ENCODE measurements around the gene NACA2.
"Not testable (repeated sequence)": the region's sequence is repeated elsewhere in the genome, so short reads cannot be mapped to it uniquely, and the experiment has no call there.

Gene NACA2

DNA sequence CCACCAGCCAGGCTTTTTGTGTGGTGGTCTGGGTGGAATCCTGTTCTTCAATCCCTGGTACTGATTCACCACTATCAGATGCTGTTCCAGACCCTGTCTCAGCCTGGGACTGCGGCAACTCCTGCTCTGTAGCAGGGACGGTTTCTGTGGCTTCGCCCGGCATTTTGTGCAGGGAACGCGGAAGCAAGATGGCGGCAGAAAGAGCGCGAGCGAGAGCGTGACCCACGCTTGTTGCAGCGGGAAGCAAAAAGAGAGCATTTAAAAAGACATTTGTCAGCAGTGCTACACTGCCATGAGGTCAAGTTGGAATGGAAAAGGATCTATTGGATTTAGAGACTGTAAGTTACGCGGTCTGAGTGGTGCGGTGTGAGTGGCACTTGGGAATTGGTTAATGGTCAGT is at the start of gene NACA2:
TSS of gene NACA2 (minus strand) at position 202 of the 400 bp plus-strand sequence. CDS start at position 163, 39 bp downstream.
- DNase-seq: no peak

DNA sequence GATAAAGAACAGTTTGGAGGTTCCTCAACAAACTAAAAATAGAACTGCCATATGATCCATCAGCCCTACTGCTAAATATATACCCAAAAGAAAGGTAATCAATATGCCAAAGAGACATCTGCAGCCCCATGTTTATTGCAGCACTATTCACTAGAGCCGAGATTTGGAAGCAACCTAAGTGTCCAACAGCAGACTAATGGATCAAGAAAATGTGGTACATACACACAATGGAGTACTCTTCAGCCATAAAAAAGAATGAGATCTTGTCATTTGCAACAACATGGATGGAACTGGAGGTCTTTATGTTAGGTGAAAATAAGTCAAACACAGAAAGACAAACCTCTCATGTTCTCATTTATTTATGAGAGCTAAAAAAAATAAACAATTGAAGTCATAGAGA is 48.8 kb upstream of the NACA2 start:
- DNase-seq: no peak

DNA sequence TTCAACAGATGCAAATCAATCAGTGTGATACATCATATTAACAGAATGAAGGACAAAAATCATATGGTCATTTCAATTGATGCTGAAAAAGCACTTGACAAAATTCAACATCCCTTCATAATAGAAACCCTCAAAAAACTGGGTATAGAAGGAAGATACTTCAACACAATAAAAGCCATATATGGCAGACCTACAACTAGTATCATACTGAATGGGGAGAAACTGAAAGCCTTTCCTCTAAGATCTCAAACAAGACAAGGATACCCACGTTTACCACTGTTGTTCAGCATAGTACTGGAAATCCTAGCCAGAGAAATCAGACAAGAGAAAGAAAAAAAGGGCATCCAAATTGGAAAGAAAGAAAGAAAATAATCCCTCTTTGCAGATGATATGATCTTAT is 47.1 kb upstream of the NACA2 start:
- no peak for DNase-seq

DNA sequence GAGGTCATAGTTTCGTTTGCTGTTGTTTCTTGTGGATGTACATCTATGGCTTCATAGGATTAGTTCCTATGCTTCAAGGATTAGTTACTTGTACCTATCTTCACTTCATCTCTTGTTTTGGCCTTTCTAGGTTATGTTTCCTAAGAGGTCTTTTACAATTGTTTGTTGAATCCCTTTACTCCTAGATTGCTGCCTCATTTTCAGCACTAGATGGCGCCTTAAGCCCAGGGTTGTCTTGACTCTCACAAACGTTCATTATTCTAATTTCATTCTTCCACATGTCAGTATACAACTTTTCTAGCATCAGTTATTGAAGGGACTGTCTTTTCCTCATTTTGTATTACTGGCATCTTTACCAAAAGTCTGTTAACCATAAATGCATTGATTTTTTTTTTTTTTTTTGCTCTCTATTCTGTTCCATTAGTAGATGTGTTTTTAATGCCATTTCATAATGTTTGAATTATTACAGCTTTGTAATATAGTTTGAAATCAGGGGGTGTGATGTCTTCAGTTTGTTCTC is 45.0 kb upstream of the NACA2 start:
- DNase-seq: peak in 1 of 2 donors; percentile 63

DNA sequence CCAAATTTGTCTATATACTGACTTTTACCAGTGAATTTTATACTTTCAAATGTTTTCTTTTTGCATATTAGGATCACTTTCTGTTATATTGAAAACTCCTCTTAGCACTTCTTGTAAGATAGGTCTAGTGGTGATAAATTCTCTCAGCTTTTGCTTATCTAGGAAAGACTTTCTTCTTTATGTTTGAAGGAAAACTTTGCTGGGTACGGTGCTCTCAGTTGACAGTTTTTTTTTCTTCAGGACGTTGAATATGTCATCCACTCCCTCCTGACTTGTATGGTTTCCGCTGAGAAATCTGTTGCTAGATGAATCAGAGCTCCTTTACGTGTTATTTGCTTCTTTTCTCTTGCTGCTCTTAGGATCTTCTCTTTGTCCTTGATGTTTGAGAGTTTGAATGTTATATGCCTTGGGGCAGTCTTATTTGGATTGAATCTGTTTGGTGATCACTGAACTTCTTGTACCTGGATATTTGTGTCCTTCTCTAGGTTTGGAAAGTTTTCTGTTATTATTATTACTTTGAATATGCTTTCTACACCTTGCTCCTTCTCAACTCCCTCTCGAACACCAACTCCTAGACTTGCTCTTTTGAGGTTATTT is 44.0 kb upstream of the NACA2 start:
- no peak for DNase-seq

DNA sequence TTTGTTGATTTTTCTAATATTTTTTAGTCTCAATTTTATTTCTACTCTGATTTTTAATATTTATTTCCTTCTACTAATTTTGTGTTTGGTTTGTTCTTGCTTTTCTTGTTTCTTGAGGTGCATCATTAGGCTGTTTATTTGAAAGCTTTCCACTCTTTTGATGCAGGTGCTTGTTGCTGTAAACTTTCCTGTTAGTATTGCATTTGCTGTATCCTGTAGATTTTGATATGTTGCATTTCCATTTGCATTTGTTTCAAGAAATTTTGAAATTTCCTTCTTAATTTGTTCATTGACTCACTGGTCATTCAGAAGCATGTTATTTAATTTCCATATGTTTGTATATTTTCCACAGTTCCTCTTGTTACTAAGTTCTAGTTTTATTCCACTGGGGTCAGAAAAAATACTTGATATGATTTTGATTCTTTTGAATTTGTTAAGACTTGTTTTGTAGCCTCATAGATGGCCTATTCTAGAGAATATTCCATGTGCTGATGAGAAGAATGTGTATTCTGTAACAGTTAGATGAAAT is 43.1 kb upstream of the NACA2 start:
- no peak for DNase-seq

DNA sequence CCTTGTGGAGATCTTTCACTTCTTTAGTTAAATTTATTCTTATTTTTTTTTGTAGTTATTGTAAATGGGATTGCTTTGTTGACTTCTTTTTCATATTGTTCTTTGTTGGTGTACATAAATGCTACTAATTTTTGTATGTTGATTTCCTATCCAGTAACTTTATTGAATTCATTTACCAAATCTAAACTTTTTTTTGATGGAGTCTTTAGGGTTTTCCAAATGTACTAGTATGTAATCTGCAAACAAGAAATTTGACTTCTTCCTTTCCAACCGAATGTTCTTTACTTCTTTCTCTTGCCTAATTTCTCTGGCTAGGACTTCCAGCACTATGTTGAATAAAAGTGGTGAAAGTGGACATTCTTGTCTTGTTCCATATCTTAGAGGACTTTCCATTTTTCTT is 41.8 kb upstream of the NACA2 start:
- DNase-seq: no peak

DNA sequence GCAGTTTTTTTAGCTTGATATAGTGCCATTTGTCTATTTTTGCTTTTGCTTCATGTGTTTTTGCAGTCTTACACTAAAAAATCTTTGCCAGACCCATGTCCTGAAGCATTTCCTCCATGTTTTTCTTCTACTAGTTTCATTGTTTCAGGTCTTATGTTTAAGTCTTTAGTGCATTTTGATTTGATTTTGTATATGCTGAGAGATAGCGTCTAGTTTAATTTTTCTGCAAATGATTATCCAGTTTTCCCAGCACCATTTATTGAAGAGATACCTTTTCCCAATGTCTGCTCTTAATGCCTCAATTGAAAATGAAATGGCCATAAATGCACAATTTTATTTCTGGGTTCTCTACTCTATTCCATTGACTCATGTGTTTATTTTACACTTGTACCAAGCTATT is 40.8 kb upstream of the NACA2 start:
- no peak for DNase-seq

DNA sequence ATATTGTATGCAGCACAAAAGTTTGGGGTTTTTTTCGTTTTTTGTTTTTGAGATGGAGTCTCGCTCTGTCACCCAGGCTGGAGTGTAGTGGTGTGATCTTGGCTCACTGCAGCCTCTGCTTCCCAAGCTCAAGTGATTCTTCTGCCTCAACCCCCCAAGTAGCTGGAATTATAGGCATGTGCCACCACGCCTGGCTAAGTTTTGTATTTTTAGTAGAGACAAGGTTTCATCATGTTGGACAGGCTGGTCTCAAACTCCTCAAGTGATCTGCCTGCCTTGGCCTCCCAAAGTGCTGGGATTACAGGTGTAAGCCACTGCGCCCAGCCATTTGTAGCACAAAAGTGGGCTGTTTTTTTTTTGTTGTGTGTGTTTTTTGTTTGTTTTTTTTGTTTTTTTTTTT is 37.1 kb upstream of the NACA2 start:
- DNase-seq: not testable (repeated sequence)

DNA sequence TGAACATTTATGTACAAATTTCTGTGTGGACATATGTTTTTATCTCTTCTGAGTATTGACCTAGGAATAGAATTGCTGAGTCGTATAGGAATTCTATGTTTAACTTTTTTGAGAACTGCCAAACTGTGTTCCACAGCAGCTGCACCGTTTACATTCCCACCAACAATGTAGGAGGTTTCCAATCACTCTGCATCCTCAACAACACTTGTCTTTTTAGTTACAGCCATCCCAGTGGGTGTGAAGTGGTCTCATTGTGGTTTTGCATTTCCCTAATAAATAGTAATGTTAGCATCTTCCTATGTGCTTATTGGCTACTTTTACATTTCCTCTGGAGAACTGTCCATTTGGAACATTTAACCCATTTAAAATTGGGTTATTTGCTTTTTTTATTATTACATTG is 36.6 kb upstream of the NACA2 start:
- no peak for DNase-seq

DNA sequence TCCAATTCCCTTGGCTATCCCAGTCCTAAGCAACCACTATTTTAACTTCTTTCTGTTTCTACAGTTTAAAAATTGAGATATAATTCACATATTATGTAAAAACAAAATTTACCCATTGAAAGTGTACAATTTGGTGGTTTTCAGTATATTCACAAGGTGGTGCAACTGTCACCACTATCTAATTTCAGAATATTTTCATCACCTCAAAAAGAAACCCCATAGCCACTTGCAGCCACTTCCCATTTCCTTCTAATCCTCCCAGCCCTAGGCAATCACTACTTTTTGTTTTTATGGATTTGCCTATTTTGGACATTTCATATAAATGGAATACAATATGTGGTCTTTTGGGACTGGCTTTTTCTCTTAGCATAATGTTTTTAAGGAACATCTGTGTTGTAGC is 36.1 kb upstream of the NACA2 start:
- DNase-seq: no peak

DNA sequence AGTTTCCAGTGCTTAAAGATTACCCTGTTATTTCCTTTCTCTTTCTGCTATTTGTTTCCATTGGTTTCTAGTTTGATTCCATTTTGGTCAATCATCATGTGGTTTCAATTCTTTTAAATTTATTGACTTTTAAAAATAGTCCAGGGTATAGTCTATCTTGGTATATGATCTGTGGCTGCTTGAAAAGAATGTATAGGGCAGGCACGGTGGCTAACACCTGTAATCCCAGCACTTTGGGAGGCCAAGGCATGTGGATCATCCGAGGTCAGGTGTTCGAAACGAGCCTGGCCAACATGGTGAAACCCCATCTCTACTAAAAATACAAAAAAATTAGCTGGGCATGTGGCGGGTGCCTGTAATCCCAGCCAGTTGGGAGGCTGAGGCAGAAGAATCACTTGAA is 34.5 kb upstream of the NACA2 start:
- no peak for DNase-seq

DNA sequence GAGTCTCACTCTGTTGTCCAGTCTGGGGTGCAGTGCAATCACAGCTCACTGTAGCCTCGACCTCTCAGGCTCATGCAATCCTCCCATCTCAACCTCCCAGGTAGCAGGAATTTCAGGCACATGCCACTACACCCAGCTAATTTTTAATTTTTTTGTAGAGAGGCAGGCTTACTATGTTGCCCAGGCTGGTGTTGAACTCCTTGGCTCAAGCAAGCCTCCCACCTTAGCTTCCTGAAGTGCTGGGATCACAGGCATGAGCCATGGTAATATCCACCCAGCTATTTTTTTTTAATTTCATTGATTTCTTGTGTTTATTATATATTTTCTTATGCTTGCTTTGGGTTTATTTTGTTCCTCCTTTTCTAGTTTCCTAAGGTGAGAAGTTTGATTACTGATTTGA is 33.9 kb upstream of the NACA2 start:
- no peak for DNase-seq

DNA sequence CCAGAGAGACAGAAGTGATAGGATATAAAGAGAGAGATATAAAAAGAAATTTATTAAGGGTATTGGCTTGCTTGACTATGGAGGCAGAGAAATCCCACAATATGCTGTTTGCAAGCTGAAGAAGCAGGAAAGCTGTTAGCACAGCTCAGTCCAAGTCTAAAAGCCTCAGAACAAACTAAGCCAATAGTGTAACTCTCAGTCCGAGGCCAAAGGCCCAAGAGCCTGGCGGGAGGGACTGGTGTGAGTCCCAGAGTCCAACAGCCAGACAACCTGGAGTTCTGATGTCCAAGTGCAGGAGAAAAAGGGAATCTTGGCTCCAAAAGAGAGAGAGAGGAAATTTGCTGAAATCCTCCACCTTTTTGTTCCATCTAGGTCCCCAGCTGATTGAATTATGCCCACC is 30.3 kb upstream of the NACA2 start:
- DNase-seq: no peak

DNA sequence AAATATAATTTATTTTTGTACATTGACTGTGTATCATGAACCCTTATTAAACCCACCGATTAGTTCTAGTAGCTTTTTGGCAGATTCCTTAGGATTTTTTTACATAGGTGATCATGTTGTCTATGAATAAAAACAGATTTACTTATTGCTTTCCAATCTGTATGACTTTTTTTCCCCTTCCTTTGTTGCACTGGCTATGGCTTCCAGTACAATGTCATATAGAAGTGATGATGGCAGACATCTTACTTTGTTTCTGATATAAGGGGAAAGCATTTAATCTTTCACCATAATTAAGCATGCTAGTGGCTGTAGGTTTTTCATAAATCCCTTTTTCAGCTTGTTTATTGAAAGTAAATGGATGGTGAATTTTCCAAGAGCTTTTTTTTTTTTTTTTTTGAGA is 28.9 kb upstream of the NACA2 start:
- DNase-seq: no peak

DNA sequence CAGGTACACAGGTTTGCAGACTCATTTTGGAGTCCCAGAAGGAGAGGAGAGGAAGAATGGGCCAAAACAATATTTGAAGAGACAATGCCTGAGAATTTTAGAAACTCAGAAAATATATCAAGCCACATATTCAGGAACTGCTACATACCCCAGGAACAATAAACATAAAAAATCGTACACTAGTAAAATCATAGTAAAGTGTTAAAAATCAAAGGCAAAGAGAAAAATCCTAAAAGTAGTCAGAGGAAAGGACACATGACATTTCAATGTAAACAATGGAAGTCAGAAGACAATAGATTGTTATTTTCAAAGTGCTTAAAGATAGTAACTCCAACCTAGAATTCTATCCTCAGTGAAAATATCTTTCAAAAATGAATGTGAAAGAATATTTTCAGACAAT is 28.5 kb upstream of the NACA2 start:
- DNase-seq: no peak

DNA sequence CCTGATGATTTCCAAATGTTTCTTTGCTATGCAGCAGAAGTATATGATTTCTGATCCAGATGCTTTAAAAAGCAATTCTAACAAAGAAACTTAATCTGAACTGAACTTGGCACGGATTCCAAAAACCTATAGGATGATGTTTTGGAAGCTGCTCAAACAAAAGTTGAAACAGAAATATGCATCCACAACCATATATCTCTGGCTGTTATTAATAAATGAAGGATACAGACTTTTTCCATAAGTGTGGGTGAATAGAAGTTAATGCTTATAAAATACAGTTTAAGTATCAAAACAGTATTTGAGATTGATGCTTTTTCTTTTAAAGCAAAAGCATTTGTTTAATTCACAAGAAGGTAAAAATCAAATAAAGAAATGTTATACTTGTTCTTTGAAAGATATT is 27.9 kb upstream of the NACA2 start:
- no peak for DNase-seq

DNA sequence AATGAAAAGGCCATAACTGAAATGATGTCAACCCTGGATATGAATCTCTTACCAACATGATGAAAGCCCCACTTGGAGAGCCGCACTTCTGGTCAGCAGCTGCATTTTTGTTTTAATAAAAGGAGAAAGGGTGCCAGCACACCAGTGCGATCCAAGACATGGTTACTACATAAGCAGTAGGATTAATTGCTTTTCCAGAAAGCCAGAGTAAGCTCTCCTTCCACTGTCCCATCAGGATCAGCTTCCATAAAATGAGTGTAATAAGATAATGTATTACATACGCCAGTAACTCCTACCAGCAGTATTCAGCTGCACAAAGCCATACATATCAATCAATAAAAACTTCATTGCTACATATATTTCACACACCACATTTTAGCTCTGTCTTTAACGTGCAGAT is 26.3 kb upstream of the NACA2 start:
- no peak for DNase-seq

DNA sequence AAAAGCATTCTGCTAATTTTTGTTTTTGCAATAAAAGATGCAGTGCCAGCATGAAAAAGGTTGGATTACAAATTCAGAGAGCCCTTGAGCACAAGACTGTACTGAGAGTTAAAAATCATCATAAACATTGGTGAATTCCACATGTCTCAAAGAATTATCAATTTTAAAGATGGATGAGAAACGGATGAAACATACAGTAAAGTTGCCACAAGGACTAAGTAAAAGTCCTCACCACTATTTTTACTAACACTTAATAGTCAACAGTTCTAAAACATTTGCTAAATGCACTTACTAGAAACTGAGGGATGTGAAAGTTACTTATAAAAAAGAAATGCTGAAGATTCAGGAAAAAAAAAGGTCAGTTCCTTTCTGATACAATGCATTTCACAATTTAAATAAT is 25.8 kb upstream of the NACA2 start:
- no peak for DNase-seq

DNA sequence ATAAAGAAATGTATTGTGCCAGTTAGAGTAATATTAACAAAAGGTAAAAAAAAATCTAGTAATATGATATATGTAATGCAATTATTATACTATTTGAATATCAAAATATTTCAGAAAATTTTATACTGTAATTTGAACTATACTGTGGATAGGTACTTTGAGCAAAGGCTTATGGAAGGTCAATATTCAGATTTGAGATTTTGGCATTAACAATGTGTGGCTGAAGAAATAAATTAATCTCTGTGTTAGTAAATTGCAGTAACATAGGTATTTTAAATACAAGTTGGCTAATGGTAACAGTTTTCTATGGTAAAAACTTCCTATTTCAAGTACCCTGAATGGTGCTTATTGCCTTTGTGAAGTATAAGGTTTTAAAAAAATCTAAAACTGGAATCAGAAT is 23.2 kb upstream of the NACA2 start:
- DNase-seq: no peak

DNA sequence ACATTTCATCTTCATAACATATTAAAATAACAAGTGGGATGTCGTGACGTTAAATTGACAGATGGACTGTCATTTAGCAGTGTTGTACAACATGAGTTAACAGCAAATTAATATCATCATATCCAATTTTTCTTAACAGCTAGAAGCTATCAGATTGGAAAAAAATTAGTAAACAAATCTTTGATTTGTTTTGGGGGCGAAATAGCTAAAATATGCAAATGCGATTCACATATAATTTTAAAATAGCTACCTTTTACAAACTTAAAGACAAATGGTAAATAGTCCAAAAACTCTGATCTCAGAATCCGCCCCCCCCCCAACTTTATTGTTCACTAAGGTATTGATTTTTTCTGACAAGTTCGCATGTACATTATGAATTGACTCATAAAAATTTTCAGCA is 20.3 kb upstream of the NACA2 start:
- DNase-seq: no peak

DNA sequence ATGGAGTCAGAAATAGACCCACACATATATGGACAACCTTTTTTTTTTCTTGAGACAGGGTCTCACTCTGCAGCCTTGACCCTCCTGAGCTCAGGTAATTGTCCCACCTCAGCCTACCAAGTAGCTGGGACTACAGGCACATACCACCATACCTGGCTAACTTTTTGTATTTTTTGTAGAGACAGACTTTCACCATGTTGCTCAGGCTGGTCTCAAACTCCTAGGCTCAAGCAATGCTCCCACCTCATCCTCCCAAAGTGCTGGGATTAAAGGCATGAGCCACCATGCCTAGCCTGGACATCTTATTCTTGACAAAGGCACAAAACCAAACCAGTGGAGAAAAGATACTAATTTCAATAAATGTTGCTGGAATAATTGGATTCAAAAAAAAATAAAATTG is 14.7 kb upstream of the NACA2 start:
- DNase-seq: no peak

DNA sequence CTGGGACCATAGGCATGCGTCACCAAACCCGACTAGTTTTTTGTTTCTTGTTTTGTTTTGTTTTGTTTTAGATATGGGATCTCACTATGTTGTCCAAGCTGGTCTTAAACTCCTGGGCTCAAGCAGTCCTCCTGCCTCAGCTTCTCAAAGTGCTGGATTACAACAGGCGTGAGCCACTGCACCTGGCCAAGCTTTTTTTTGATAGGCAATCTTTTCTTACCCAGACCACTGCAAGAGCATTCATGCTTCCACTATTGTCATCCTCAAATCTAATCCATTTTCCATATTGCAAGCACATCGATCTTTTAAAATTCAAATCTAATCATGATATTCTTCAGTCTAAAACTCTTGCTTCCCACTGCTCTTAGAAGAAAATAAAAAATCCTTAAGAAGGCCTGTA is 10.3 kb upstream of the NACA2 start:
- DNase-seq: no peak

DNA sequence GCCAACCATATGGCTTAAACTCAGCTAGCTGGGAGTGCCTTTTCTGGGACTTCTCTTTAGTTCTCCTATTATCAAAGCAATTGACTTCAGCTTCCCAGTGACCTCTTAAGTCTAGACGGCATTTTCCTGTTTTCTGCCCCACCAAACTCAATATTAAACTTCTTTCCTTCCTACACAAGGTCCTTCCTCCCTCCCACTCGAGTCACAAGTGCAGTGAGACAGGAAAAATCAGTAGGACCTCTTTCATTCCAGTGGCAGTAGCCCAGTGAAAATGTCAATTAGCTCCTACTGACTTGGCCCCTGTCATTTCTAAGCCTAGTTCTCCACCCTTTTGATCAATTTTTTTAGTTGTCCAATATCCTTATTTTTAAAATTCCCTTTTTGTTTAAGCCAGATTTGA is 9.6 kb upstream of the NACA2 start:
- no peak for DNase-seq

DNA sequence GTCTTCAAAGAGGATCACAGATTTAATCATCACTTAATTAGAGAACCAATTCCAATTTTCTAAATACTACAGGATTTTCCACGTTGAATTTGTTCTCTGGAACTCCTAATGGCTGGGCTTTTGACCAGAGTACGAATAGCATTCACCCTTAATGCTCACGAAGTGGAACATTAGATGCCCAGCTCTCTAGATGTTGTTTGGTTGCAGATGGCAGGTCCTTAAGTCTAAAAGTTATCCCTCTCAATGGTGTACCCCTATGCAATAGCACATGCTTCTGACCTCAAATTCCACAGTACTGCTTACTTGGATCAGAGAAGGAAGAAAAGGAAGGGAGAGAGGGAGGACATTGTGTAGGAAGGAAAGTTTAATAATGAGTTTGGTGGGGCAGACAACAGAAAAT is 8.6 kb upstream of the NACA2 start:
- no peak for DNase-seq
